ENCODE data around the gene TMEM145. TPM values are rescaled to one million over a fixed set of nuclear protein-coding genes. Genes with fewer than 3 reads are reported as not detected.

Gene TMEM145
- total and polyA plus RNA-seq, 9 of the 15 experiments (the other 6 are each of a cell fraction or from before 2014, with no cell fraction given), result 0.80 to 5.5 (median 1.9) TPM; not detected in 3

GRCh38 chr19:42279902-42280814 lies 33.0 kb upstream of the TMEM145 start (continued):
- TF ChIP-seq ZNF398 (CRISPR knock-in tag; IDR thresholded peaks at IDR 0.05) (no peak), PATZ1 (CRISPR knock-in tag; IDR thresholded peaks at IDR 0.05; ENCODE audit: borderline replicate concordance) (no peak), RBM14 (IDR thresholded peaks at IDR 0.05; ENCODE audit: borderline replicate concordance, insufficient read depth, low read depth, low read length) (no peak), CEBPG (CRISPR knock-in tag; IDR thresholded peaks at IDR 0.05) (no peak), CEBPG (tag; conservative IDR thresholded peaks at IDR 0.05 in 1 of 2, IDR thresholded peaks at IDR 0.05 in 1 of 2) (no peak), HDAC6 (IDR thresholded peaks at IDR 0.05; ENCODE audit: low read depth, low read length) (no peak), ZNF644 (tag; IDR thresholded peaks at IDR 0.05; ENCODE audit: low read depth) (no peak), GABPA (tag; conservative IDR thresholded peaks at IDR 0.05; ENCODE audit: low read depth) (no peak), SIX5 (IDR thresholded peaks at IDR 0.05; ENCODE audit: borderline replicate concordance in 1 of 2, insufficient read depth in 1 of 2, low read depth in 1 of 2, low read length in 2 of 2) (no peak), HMGN3 (IDR thresholded peaks at IDR 0.05; ENCODE audit: borderline replicate concordance, extremely low read depth, insufficient read length, low read depth, low read length) (no peak), KAT8 (IDR thresholded peaks at IDR 0.05; ENCODE audit: low read depth) (no peak)
- TF ChIP-seq, protein P1, sequence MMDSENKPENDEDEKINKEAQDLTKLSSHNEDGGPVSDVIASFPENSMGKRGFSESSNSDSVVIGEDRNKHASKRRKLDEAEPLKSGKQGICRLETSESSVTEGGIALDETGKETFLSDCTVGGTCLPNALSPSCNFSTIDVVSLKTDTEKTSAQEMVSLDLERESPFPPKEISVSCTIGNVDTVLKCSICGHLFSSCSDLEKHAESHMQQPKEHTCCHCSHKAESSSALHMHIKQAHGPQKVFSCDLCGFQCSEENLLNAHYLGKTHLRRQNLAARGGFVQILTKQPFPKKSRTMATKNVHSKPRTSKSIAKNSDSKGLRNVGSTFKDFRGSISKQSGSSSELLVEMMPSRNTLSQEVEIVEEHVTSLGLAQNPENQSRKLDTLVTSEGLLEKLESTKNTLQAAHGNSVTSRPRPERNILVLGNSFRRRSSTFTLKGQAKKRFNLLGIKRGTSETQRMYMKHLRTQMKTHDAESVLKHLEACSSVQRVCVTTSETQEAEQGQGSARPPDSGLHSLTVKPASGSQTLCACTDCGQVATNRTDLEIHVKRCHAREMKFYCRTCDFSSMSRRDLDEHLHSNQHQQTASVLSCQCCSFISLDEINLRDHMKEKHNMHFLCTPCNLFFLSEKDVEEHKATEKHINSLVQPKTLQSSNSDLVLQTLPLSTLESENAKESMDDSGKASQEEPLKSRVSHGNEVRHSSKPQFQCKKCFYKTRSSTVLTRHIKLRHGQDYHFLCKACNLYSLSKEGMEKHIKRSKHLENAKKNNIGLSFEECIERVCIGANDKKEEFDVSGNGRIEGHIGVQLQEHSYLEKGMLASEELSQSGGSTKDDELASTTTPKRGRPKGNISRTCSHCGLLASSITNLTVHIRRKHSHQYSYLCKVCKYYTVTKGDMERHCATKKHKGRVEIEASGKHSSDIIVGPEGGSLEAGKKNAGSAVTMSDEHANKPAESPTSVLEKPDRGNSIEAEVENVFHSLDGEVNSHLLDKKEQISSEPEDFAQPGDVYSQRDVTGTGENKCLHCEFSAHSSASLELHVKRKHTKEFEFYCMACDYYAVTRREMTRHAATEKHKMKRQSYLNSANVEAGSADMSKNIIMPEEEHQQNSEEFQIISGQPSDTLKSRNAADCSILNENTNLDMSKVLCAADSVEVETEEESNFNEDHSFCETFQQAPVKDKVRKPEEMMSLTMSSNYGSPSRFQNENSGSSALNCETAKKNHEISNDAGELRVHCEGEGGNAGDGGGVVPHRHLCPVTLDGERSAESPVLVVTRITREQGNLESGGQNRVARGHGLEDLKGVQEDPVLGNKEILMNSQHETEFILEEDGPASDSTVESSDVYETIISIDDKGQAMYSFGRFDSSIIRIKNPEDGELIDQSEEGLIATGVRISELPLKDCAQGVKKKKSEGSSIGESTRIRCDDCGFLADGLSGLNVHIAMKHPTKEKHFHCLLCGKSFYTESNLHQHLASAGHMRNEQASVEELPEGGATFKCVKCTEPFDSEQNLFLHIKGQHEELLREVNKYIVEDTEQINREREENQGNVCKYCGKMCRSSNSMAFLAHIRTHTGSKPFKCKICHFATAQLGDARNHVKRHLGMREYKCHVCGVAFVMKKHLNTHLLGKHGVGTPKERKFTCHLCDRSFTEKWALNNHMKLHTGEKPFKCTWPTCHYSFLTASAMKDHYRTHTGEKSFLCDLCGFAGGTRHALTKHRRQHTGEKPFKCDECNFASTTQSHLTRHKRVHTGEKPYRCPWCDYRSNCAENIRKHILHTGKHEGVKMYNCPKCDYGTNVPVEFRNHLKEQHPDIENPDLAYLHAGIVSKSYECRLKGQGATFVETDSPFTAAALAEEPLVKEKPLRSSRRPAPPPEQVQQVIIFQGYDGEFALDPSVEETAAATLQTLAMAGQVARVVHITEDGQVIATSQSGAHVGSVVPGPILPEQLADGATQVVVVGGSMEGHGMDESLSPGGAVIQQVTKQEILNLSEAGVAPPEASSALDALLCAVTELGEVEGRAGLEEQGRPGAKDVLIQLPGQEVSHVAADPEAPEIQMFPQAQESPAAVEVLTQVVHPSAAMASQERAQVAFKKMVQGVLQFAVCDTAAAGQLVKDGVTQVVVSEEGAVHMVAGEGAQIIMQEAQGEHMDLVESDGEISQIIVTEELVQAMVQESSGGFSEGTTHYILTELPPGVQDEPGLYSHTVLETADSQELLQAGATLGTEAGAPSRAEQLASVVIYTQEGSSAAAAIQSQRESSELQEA (IDR thresholded peaks at IDR 0.05; ENCODE audit: low read depth), result no peak

Data from K562 (cell line).